ENCODE data around the gene CHRNA9.

Gene CHRNA9

GRCh38 chr4:40309250-40309774, 25.8 kb upstream of the CHRNA9 start:
- peak; percentile 78 for DNase-seq (ENCODE audit: low read depth)

- no peak for DNase-seq (ENCODE audit: low read depth)
Measured at GRCh38 chr4:40310225-40310624, 24.9 kb upstream of the CHRNA9 start.

- no peak for DNase-seq (ENCODE audit: low read depth)
Measured at GRCh38 chr4:40311811-40312346, 23.3 kb upstream of the CHRNA9 start.

- peak; percentile 34 for DNase-seq (ENCODE audit: low read depth)
Measured at GRCh38 chr4:40314951-40315350, 20.2 kb upstream of the CHRNA9 start.

GRCh38 chr4:40316333-40316781, 18.8 kb upstream of the CHRNA9 start:
- peak; percentile 94 for DNase-seq (ENCODE audit: low read depth)

- DNase-seq (ENCODE audit: low read depth) = peak; percentile 95
Measured at GRCh38 chr4:40316782-40317635, 18.1 kb upstream of the CHRNA9 start.

- DNase-seq (ENCODE audit: low read depth) = peak; percentile 20
Measured at GRCh38 chr4:40317916-40318658, 17.0 kb upstream of the CHRNA9 start.

- peak; percentile 95 for DNase-seq (ENCODE audit: low read depth)
Measured at GRCh38 chr4:40321574-40322275, 13.4 kb upstream of the CHRNA9 start.

GRCh38 chr4:40322811-40323210, 12.3 kb upstream of the CHRNA9 start:
- DNase-seq (ENCODE audit: low read depth) = peak; percentile 71

GRCh38 chr4:40323866-40324265, 11.3 kb upstream of the CHRNA9 start:
- peak; percentile 38 for DNase-seq (ENCODE audit: low read depth)

GRCh38 chr4:40325406-40326019, 9.6 kb upstream of the CHRNA9 start:
- peak; percentile 77 for DNase-seq (ENCODE audit: low read depth)

- no peak for DNase-seq (ENCODE audit: low read depth)
Measured at GRCh38 chr4:40327340-40327739, 7.8 kb upstream of the CHRNA9 start.

GRCh38 chr4:40328383-40328782, 6.8 kb upstream of the CHRNA9 start:
- no peak for DNase-seq (ENCODE audit: low read depth)

- DNase-seq (ENCODE audit: low read depth) = no peak
Measured at GRCh38 chr4:40329805-40330204, 5.3 kb upstream of the CHRNA9 start.

GRCh38 chr4:40330536-40330935, 4.6 kb upstream of the CHRNA9 start:
- no peak for DNase-seq (ENCODE audit: low read depth)

GRCh38 chr4:40331101-40331745, 3.9 kb upstream of the CHRNA9 start:
- no peak for DNase-seq (ENCODE audit: low read depth)

- DNase-seq (ENCODE audit: low read depth) = no peak
Measured at GRCh38 chr4:40331961-40332360, 3.2 kb upstream of the CHRNA9 start.

GRCh38 chr4:40333921-40334352, 1.2 kb upstream of the CHRNA9 start:
- peak; percentile 89 for DNase-seq (ENCODE audit: low read depth)

- DNase-seq (ENCODE audit: low read depth) = peak; percentile 84
Measured at GRCh38 chr4:40335525-40335894, 377 bp downstream of the CHRNA9 start.

GRCh38 chr4:40337051-40337450, 1.9 kb downstream of the CHRNA9 start:
- no peak for DNase-seq (ENCODE audit: low read depth)

- DNase-seq (ENCODE audit: low read depth) = no peak
Measured at GRCh38 chr4:40337523-40337922, 2.4 kb downstream of the CHRNA9 start.
